Loucy (cell line): Measurements from ENCODE around the gene KLC1.

ENCODE experiments used
- H2AFZ ChIP-seq: fragments of 200-600 bp; sonication (generic); 2 replicates; pipeline ENCODE4 v1.6.0; 2016; ENCODE audit warnings: antibody characterized with exemption, mild to moderate bottlenecking, low read length, moderate library complexity
- H3F3A ChIP-seq: fragments of 200-600 bp; 2 replicates; pipeline ENCODE4 v1.6.0; 2016; ENCODE audit warnings: antibody characterized with exemption, low read depth, mild to moderate bottlenecking
- H3K27me3 ChIP-seq: fragments of 200-600 bp; sonication (generic); 2 replicates; pipeline ENCODE4 v1.6.1; 2014; ENCODE audit warnings: low read length, mild to moderate bottlenecking; ENCODE audit not compliant: insufficient read depth, poor library complexity, severe bottlenecking
- H3K36me3 ChIP-seq: fragments of 200-600 bp; sonication (generic); 2 replicates; pipeline ENCODE4 v1.6.1; 2016; ENCODE audit warnings: low read length; ENCODE audit not compliant: insufficient read depth
- H3K4me1 ChIP-seq: fragments of 200-600 bp; sonication (generic); 2 replicates; pipeline ENCODE4 v1.5.1; 2014; ENCODE audit warnings: low read length, mild to moderate bottlenecking; ENCODE audit not compliant: insufficient read depth, poor library complexity, severe bottlenecking
- H3K4me2 ChIP-seq: fragments of 200-600 bp; sonication (generic); 2 replicates; pipeline ENCODE4 v1.6.0; 2014; ENCODE audit warnings: antibody characterized with exemption, low read length, low read depth, mild to moderate bottlenecking; ENCODE audit not compliant: poor library complexity, severe bottlenecking
- H3K4me3 ChIP-seq: fragments of 200-600 bp; sonication (generic); 2 replicates; pipeline ENCODE4 v1.5.1; 2014; ENCODE audit warnings: low read length, mild to moderate bottlenecking, mixed read lengths; ENCODE audit not compliant: poor library complexity, severe bottlenecking
- H3K79me2 ChIP-seq: fragments of 200-600 bp; sonication (generic); 2 replicates; pipeline ENCODE4 v1.6.1; 2014; ENCODE audit warnings: low read length; ENCODE audit not compliant: insufficient read depth
- H3K9ac ChIP-seq: fragments of 200-600 bp; sonication (generic); 2 replicates; pipeline ENCODE4 v1.6.0; 2014; ENCODE audit warnings: mild to moderate bottlenecking, low read depth, low read length, moderate library complexity; ENCODE audit not compliant: poor library complexity, severe bottlenecking
- H3K9me2 ChIP-seq: fragments of 200-600 bp; sonication (generic); replicated peaks from 2 replicates; pipeline ENCODE4 v1.6.1; 2016; ENCODE audit warnings: low read depth, low read length, mixed read lengths
- H3K9me3 ChIP-seq: fragments of 200-600 bp; sonication (generic); 2 replicates; pipeline ENCODE4 v1.6.1; 2014; ENCODE audit warnings: mild to moderate bottlenecking, antibody characterized with exemption, low read length, low read depth; ENCODE audit not compliant: insufficient read depth
- H4K20me1 ChIP-seq: fragments of 200-600 bp; sonication (generic); 2 replicates; pipeline ENCODE4 v1.6.0; 2014; ENCODE audit warnings: antibody characterized with exemption, low read length, mild to moderate bottlenecking; ENCODE audit not compliant: insufficient read depth, poor library complexity, severe bottlenecking
- EZH2phosphoT487 ChIP-seq: fragments of 200-600 bp; IDR thresholded peaks from 2 replicates; pipeline ENCODE4 v1.6.1; 2018; ENCODE audit warnings: antibody characterized with exemption, mild to moderate bottlenecking, moderate library complexity, borderline replicate concordance
- TF ChIP-seq, protein P1 (sequence below): fragments of 200-600 bp; sonication (generic); conservative IDR thresholded peaks from 2 replicates; pipeline ENCODE4 v1.5.1; 2014; ENCODE audit warnings: mild to moderate bottlenecking, antibody characterized with exemption, low read length

Gene KLC1

DNA sequence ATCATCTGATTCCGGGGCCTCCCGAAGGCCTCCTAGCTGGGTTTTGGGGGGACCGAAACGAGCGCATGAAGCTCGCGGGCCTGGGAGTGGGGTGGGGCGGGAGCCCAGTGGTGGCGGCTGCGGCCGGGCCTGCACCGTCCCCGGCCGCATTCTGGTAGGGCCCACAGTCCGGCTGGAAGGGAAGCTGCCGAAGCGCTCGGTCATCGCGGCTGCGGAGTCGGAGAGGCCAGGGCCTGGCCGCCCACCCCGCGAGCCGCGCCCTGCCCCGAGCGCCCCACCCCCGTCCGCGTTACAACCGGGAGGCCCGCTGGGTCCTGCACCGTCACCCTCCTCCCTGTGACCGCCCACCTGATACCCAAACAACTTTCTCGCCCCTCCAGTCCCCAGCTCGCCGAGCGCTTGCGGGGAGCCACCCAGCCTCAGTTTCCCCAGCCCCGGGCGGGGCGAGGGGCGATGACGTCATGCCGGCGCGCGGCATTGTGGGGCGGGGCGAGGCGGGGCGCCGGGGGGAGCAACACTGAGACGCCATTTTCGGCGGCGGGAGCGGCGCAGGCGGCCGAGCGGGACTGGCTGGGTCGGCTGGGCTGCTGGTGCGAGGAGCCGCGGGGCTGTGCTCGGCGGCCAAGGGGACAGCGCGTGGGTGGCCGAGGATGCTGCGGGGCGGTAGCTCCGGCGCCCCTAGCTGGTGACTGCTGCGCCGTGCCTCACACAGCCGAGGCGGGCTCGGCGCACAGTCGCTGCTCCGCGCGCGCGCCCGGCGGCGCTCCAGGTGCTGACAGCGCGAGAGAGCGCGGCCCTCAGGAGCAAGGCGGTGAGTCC lies at the start of gene KLC1:
KLC1 (plus strand) TSS at position 528 of the 819 bp plus-strand sequence. CDS start 25,354 bp downstream, outside the sequence.
- peaks cover 45% of the 10 kb centered on the region for H3K79me2 ChIP-seq
- TF ChIP-seq, protein P1, sequence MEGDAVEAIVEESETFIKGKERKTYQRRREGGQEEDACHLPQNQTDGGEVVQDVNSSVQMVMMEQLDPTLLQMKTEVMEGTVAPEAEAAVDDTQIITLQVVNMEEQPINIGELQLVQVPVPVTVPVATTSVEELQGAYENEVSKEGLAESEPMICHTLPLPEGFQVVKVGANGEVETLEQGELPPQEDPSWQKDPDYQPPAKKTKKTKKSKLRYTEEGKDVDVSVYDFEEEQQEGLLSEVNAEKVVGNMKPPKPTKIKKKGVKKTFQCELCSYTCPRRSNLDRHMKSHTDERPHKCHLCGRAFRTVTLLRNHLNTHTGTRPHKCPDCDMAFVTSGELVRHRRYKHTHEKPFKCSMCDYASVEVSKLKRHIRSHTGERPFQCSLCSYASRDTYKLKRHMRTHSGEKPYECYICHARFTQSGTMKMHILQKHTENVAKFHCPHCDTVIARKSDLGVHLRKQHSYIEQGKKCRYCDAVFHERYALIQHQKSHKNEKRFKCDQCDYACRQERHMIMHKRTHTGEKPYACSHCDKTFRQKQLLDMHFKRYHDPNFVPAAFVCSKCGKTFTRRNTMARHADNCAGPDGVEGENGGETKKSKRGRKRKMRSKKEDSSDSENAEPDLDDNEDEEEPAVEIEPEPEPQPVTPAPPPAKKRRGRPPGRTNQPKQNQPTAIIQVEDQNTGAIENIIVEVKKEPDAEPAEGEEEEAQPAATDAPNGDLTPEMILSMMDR, result no peak
- no peak for TF ChIP-seq EZH2phosphoT487

GRCh38 chr14:103581206-103581605 lies 47.8 kb upstream of the KLC1 start:
- no peaks in the 10 kb centered on the region for H3K4me1 ChIP-seq
- H3K4me2 ChIP-seq, result no peak overlapping the region
- no peak overlapping the region for H2AFZ ChIP-seq
- H3K4me3 ChIP-seq, result no peak overlapping the region
- H3F3A ChIP-seq, result no peaks in the 10 kb centered on the region
- H3K79me2 ChIP-seq, result no peaks in the 10 kb centered on the region
- H4K20me1 ChIP-seq, result no peaks in the 10 kb centered on the region
- peaks cover 14% of the 10 kb centered on the region; the same call in 1 of the 2 replicates for H3K36me3 ChIP-seq
- H3K9ac ChIP-seq, result no peak overlapping the region
- no peaks in the 10 kb centered on the region for H3K9me2 ChIP-seq
- TF ChIP-seq, protein P1, result no peak
- TF ChIP-seq EZH2phosphoT487, result no peak
- no peaks in the 10 kb centered on the region for H3K27me3 ChIP-seq
- no peaks in the 10 kb centered on the region for H3K9me3 ChIP-seq

More for the DNA sequence above, at the start of gene KLC1:
- H3K4me2 ChIP-seq, result peak within 1 kb of the TSS; percentile 97
- H3K4me1 ChIP-seq, result peaks cover 63% of the 10 kb centered on the region
- H3K9ac ChIP-seq, result peak within 1 kb of the TSS; percentile 98
- H3K9me2 ChIP-seq, result no peaks in the 10 kb centered on the region
- H3K36me3 ChIP-seq, result no peaks in the 10 kb centered on the region
- H3F3A ChIP-seq, result 0 out of 2 replicates have a peak, but pooled peaks cover 6% of the 10 kb centered on the region
- peaks cover 5% of the 10 kb centered on the region for H3K27me3 ChIP-seq
- peaks cover 37% of the 10 kb centered on the region for H4K20me1 ChIP-seq
- H3K4me3 ChIP-seq, result peak within 1 kb of the TSS; percentile 93
- no peaks in the 10 kb centered on the region for H3K9me3 ChIP-seq
- H2AFZ ChIP-seq, result peak within 1 kb of the TSS; percentile 95

- no peaks in the 10 kb centered on the region for H3K9me2 ChIP-seq
- H3K4me2 ChIP-seq, result no peak overlapping the region
- no peak overlapping the region for H3K9ac ChIP-seq
- H3K79me2 ChIP-seq, result no peaks in the 10 kb centered on the region
- peaks cover 14% of the 10 kb centered on the region; the same call in 1 of the 2 replicates for H3K36me3 ChIP-seq
- H3K9me3 ChIP-seq, result no peaks in the 10 kb centered on the region
- no peak overlapping the region for H2AFZ ChIP-seq
- no peaks in the 10 kb centered on the region for H4K20me1 ChIP-seq
- no peaks in the 10 kb centered on the region for H3K27me3 ChIP-seq
- TF ChIP-seq, protein P1, result no peak
- no peak for TF ChIP-seq EZH2phosphoT487
- no peaks in the 10 kb centered on the region for H3F3A ChIP-seq
- no peak overlapping the region for H3K4me3 ChIP-seq
- H3K4me1 ChIP-seq, result no peaks in the 10 kb centered on the region
Observed at GRCh38 chr14:103581954-103582703, 46.9 kb upstream of the KLC1 start.
